IPS DF 19.7 (cell line): ENCODE results near the gene CFAP69.
"Not testable (repeated sequence)": the region's sequence is repeated elsewhere in the genome, so short reads cannot be mapped to it uniquely, and the experiment has no call there.

Source experiments
- DNase-seq: peaks from one replicate; pipeline ENCODE4 v3.0.0-alpha.2; 2013; ENCODE audit warnings: low read depth, low spot score

The CFAP69 gene

GRCh38 chr7:90270431-90271178 is 25.6 kb downstream of the CFAP69 start:
- no peak for DNase-seq

- DNase-seq, result no peak
These were observed 26.8 kb downstream of the CFAP69 start for GRCh38 chr7:90271753-90272152.

DNA sequence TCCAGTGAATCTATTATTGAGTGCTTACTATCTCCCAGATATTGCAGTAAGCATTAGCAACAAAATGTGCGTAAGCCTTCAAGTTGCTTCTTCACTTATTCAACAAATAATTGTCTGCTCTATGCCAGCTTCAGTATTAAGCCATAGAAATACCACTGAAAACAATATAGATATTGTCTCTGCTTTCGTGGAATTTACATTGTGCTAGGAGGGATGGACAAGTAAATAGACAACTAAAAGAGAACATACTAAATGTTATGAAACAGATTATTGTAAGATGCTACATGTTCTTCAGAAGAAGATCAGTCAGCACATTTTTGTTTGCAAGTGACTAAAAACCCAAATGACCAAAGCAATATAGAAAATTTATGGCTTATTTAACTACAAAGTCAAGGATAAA is 27.3 kb downstream of the CFAP69 start:
- no peak for DNase-seq

DNA sequence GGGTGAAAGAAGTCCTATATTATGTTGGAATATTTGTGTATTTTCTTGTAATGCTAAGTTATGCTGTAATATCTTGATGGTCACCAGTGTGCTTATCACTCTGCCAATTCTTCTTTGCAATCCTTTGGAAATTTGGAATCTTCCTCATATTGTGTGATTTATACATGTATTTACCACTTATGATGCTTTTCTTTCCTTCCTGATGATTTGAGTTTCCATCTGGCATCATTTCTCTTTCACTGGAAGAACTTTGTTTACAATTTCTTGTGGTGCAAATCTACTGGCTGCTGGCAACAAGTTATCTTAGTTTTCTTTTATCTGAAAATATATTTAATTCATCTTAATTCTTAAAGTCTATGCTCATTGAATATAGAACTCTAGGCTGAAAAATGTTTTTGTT is 29.2 kb downstream of the CFAP69 start:
- DNase-seq, result no peak

DNA sequence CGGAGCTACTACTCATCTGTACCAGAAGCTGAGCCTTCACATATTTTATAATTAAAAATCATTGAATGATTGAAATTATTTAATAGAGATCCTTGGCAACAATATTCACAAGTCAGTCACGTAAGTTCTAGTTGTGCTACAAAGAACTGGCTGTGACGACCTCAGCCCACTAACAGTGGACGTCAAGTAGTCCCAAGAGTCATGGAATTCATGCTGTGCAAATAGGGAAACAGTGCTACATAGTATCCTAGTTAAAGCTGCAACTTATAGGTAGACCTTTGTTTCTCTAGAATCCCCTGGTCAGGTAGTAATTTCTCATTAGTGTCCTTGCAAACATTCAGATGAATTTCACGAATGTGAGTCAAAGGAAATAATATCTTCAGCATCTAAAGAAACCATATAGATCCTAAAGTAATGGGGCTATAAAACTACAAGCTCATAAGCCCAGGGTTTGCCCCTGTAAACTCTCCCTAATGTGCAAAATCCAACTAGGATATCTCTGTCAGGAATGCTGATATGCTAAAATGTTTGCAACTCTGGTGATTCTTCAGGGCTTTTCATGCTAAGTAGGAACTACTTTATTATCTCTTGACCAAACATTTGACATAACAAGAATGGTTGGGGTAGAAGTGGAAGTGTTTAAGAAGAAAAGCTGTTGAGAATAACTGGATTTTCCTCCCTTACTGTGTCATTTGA is 31.2 kb downstream of the CFAP69 start:
- DNase-seq, result no peak

DNA sequence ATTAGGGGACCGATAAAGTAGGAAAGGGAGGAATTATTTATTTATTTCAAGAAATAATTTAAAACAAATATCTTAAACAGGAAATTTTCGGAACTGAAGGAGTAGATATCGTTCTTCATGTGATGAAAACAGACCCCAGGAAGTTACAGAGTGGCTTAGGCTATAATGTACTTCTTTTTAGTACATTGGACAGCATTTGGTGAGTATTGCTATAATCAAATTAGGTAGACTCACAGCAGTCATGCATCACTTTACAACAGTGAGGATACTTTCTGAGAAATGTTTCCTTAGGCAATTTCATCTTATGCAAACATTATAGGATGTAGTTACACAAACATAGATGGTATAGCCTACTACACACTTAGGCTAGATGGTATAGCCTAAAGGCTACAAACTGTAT is 43.2 kb downstream of the CFAP69 start:
- DNase-seq, result no peak

DNA sequence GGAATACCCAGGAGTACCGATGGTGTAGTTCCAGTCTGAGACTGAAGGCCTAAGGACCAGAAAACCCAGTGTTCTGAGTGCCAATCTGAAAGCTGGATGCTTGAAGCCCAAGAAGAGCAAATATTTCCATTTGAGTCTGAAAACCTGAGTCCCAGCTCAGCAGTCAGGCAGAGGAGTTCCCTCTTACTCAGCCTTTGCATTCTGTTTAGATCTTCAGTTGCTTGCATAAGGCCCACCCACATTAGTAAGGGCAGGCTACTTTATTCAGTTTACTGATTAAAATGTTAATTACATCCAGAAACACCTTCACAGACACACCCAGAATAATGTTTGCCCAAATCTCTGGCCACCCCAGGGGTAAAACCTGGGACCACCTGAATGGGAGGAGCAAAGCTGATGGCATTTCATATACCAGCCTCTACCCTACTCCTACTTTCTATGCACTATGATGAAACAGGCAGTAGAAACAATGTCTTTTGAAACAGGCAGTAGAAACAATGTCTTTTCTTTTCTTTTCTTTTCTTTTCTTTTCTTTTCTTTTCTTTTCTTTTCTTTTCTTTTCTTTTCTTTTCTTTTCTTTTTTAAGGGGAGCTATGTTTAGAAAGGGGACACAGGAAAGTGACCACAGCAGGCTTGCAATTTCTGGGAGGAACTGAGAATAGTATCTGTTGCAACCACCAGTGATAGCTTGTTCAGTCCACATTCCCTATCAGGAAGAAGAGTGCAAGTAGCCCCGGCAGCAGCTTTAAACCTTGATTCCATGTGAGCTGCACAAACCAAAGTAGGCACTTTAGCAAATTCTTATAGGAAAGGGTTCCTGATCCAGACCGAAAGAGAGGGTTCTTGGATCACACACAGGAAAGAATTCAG is 45.5 kb downstream of the CFAP69 start:
- no peak for DNase-seq

DNA sequence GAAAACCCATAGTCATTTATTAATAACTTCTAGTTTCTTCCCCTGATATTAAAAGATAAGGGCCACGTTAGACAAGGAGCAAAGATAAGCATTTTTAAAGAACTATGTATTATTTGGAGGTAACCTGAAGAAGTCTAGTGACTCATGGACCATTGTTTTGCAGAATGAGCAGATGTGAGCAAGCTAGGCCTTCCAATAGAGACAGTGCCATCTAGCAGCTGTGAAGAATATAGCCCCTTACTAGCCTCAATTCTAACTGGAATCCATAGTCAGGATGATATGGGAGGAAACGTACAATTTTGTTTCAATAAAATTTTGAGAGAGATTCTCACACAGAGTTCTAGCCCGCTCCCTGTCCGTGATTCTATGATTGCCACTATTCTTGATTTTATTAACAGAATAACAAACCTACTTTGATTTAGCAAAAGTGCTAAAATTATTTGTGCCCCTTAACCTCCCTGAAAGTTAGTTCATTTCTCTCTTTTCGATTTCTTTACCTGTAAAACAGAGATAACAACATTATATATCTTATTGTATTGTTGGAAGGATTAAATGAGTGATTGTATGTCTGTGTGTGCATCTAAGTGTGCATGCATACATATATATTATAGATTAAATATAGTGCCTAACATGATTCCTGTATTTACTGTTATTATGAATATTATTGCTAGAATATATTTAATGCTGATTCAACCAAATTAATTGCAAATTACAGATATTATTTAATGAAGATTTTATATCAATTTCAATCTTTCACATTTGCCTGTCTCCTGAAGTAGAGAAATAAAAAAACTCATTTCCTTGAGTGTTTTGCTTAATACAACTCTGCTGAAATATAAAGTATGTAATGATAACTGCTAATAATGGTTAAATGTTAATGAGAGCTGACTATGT is 53.4 kb downstream of the CFAP69 start:
- DNase-seq, result peak; percentile 12

DNA sequence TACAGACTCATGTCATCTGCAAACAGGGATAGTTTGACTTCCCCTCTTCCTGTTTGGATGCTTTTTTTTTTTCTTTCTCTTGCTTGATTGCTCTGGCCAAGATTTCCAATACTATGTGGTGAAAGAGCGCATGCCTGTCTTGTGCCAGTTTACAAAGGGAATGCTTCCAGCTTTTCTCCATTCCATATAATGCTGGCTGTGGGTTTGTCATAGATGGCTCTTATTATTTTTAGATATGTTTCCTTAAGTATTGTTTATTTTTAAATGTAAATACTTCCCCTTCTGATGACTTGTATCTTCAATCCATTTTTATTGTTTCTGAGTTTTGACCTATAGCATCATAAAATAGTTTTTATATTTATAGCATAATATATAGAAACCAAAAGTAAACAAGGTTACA is 58.3 kb downstream of the CFAP69 start:
- no peak for DNase-seq

DNA sequence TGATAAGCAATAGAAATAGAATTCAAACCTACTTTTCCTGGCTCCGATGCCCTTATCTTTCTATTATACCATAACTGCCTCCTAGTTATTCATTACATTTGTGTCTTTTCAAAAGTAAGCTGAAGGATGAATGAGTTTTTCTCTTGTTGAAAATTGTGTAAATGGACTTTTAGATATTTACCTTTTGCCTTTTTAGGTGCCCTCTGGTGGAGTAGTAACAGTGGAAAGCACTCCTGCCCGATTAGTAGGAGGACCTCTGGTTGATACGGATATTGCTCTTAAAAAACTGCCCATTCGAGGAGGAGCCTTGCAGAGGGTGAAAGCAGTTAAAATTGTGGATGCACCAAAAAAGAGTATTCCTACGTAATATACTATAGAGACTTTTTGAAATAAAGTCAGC is 64.9 kb downstream of the CFAP69 start:
- DNase-seq, result no peak

DNA sequence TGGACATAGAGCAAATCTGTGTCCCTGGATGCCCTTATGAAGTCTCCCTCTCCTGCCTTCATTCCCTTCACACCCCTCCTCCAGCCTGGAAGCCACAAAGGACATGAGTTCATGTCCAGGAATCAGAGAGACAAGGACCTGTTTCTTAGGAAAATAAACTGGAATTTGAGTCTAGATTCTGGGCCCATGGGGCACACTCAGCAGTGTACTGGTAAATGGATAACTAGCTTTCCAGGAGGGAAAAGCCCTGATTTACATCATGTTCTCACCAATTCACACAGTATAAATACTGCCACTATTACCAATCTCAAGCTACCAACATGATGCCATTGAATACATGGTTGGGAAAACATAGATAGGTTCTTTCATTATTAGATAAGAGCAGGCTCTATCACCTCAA is 66.2 kb downstream of the CFAP69 start:
- DNase-seq, result no peak

DNA sequence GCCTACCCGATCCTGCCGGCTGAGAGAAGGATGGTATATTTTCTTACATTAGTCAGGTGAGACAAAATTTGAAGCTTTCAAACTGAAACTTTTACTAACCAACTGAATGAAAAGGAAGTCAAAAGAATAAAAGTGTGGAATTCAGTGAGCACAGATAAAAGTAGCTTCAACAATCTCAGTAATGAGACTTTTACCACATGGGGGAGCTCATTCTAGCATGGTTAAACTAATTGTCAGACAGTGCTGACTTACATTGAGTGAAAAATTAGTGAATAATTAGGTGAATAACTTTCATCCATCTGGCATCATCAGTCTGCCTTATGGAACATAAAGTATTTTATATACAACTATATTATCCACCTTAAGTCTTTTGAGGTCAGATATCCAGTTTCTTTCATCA is 67.8 kb downstream of the CFAP69 start:
- DNase-seq, result no peak

- no peak for DNase-seq
These were observed 68.9 kb downstream of the CFAP69 start for GRCh38 chr7:90313907-90314306.

- no peak for DNase-seq
These were observed 75.0 kb downstream of the CFAP69 start for GRCh38 chr7:90320014-90320413.

GRCh38 chr7:90320418-90320800 is 75.4 kb downstream of the CFAP69 start:
- DNase-seq, result no peak

DNA sequence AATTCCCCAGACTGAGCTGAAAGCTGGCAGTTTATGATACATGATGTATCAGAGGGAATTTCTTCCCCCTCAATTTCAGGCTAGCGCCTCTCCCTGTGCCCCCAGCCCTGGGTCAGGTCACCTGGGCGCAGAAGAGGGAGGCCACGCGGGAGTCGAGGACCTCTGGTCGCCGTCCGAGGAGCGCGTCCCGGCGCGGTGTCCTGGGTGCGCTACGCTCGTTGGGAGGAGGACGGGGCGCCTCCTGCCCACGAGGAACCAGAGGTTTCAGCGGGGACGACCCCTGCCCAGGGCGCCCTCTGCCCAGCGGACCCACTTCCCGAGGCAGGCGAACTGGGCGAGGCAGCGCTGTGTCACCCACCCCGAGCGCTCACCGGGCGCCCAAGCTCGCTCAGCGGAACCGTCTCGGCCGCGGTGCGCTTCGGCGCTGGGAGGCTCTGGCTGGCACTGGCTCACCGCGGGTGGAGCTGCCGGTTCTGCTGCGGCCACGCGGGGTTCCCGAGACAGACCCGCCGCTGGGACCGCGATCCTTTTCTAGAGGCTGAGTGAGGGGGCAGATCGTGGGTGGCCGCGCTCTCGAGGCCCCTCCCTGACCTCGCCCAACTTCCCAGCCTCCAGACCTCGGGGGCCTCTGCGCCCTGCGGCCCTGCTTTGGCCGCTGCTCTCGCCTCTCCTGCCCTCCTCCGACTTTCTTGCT is 76.0 kb downstream of the CFAP69 start, which contains the start of gene FAM237B:
Gene FAM237B, minus strand, starts transcription at position 504 of the 694 bp plus-strand sequence. CDS start 1,556 bp downstream, outside the sequence.
- no peak for DNase-seq

DNA sequence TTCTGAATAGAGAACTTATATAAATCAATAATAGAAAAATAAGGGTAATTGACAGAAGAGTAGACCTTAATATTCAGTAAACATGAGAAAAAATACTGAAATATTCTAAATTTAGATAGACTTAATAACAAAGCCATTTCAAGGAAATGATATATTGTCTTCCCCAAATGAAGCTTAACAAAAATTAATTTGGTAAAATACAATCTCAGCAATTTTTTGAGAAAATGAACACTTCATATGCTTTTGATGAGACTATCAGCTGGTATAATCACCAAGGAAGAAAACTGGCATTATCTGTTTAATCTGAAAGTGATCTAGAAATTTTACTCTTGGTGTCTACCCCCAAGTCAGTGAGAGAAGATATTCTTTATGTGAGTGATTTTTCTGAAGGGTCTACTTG is 77.9 kb downstream of the CFAP69 start:
- no peak for DNase-seq

DNA sequence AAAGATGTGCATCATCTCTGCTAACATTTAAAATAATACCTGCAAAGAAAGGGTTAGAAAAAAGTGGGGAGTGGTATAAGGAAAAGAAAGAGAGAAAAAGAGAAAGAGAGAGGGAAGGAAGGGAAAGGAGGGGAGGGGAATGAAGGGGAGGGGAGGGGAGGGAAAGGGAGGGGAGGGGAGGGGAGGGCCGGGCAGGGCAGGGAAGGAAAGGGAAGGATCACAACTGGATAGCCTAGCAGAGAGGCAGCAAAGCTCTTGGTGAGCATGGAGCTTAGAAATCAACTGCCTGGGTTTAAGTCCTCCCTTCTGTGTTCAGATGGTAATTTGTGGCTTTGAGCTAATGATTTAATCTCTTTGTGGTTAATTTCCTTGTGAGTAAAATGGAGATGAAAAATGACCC is 81.5 kb downstream of the CFAP69 start:
- DNase-seq, result no peak

DNA sequence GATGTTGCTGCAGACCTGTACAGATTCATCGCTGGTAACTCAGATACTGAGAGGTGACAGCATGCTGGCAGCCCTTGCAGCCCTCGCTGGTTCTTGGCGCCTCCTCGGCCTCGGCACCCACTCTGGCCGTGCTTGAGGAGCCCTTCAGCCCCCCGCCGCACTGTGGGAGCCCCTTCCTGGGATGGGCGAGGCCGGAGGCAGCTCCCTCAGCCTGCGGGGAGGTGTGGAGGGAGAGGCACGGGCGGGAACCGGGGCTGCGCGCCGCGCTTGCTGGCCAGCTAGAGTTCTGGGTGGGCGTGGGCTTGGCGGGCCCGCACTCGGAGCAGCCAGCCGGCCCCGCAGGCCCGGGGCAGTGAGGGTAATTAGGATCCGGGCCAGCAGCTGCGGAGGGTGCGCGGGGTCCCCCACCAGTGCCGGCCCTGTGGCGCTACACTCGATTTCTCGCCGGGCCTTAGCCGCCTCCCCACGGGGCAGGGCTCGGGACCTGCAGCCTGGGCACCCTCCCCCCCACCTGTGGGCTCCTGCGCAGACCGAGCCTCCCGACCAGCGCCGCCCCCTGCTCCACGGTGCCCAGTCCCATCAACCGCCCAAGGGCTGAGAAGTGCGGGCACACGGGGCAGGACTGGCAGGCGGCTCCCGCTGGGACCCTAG is 89.3 kb downstream of the CFAP69 start:
- DNase-seq, result no peak

DNA sequence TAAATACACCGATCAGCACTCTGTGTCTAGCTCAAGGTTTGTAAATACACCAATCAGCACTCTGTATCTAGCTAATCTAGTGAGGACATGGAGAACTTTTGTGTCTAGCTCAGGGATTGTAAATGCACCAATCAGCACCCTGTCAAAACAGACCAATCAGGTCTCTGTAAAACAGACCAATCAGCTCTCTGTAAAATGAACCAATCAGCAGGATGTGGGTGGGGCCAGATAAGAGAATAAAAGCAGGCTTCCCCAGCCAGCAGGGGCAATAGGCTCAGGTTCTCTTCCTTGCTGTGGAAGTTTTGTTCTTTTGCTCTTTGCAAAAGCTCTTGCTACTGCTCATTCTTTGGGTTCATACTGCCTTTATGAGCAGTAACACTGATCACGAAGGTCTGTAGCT is 90.0 kb downstream of the CFAP69 start:
- DNase-seq, result not testable (repeated sequence)
